Hepatocyte (in vitro differentiated cells): ENCODE data around the gene STAM.

Source experiments
- CTCF ChIP-seq: fragments of 200-600 bp; sonication (generic); IDR thresholded peaks from 2 replicates; pipeline ENCODE4 v1.5.1; 2016; ENCODE audit warnings: antibody characterized with exemption, mild to moderate bottlenecking; ENCODE audit not compliant: poor library complexity
- EZH2phosphoT487 ChIP-seq: fragments of 200-600 bp; sonication (generic); IDR thresholded peaks from one replicate; pipeline ENCODE4 v1.6.1; 2018; ENCODE audit warnings: antibody characterized with exemption, mild to moderate bottlenecking, low read depth, moderate library complexity; ENCODE audit not compliant: unreplicated experiment, severe bottlenecking

- TF ChIP-seq CTCF (no peak), EZH2phosphoT487 (no peak)
Observed at GRCh38 chr10:17643339-17643754, 604 bp upstream of the STAM start.
